Neutrophil (primary cell): ENCODE measurements around the gene ATRIP.
A peak's percentile ranks its signal among the peaks of the same experiment; 100 is the strongest.

Source experiments
- H3K27ac ChIP-seq: fragments of 200-600 bp; sonication (generic); 2 replicates; pipeline ENCODE4 v1.5.1; 2016; ENCODE audit warnings: mild to moderate bottlenecking, moderate library complexity
- H3K27me3 ChIP-seq: fragments of 200-600 bp; sonication (generic); 2 replicates; pipeline ENCODE4 v1.6.0; 2016; ENCODE audit warnings: mild to moderate bottlenecking
- H3K36me3 ChIP-seq: fragments of 200-600 bp; sonication (generic); 2 replicates; pipeline ENCODE4 v1.5.1; 2017
- H3K4me1 ChIP-seq, 2 experiments: fragments of 200-600 bp in 1 of 2; sonication (generic) in 1 of 2; 1 replicate in 1 of 2; 2 replicates in 1 of 2; pipeline versions ENCODE4 v1.5.1 to v1.6.1; 2013 to 2016; ENCODE audit warnings: low read depth in 1 of 2, low read length in 1 of 2, mild to moderate bottlenecking in 1 of 2, moderate library complexity in 1 of 2; ENCODE audit not compliant: control insufficient read depth in 1 of 2, insufficient read depth in 1 of 2
- H3K4me3 ChIP-seq, 2 experiments: fragments of 200-600 bp in 1 of 2; sonication (generic) in 1 of 2; 1 replicate in 1 of 2; 2 replicates in 1 of 2; pipeline ENCODE4 v1.5.1; 2013 to 2016; ENCODE audit warnings: low read depth in 1 of 2, low read length in 1 of 2, mild to moderate bottlenecking in 1 of 2, moderate library complexity in 1 of 2
- H3K9me3 ChIP-seq: fragments of 200-600 bp; sonication (generic); 2 replicates; pipeline ENCODE4 v1.5.1; 2016
- CTCF ChIP-seq: fragments of 200-600 bp; sonication (generic); IDR thresholded peaks from 2 replicates; pipeline ENCODE4 v1.5.1; 2016; ENCODE audit warnings: antibody characterized with exemption

Gene ATRIP

GRCh38 chr3:48435774-48436476, 10.6 kb upstream of the ATRIP start:
- no peak overlapping the region for H3K4me3 ChIP-seq
- H3K4me1 ChIP-seq, result peaks cover 12 to 29% of the 10 kb centered on the region in 2 experiments
- H3K27ac ChIP-seq, result peak overlapping the region; percentile 39

GRCh38 chr3:48436477-48436787, 10.1 kb upstream of the ATRIP start:
- Histone ChIP-seq H3K9me3 (no peaks in the 10 kb centered on the region), H3K36me3 (peaks cover 16% of the 10 kb centered on the region), H3K4me1 (peaks cover 17 to 34% of the 10 kb centered on the region in 2 experiments), H3K4me3 (no peak overlapping the region), H3K27ac (peak overlapping the region; percentile 39), H3K27me3 (no peaks in the 10 kb centered on the region)
- no peak for TF ChIP-seq CTCF

More at GRCh38 chr3:48435774-48436476, 10.6 kb upstream of the ATRIP start:
- H3K27me3 ChIP-seq, result no peaks in the 10 kb centered on the region
- no peaks in the 10 kb centered on the region for H3K9me3 ChIP-seq
- TF ChIP-seq CTCF, result peak; percentile 97
- peaks cover 16% of the 10 kb centered on the region for H3K36me3 ChIP-seq

GRCh38 chr3:48436855-48437254, 9.7 kb upstream of the ATRIP start:
- no peaks in the 10 kb centered on the region for H3K9me3 ChIP-seq
- no peak overlapping the region for H3K4me3 ChIP-seq
- no peak overlapping the region for H3K27ac ChIP-seq
- H3K27me3 ChIP-seq, result no peaks in the 10 kb centered on the region
- peaks cover 21 to 38% of the 10 kb centered on the region in 2 experiments for H3K4me1 ChIP-seq
- H3K36me3 ChIP-seq, result peaks cover 20% of the 10 kb centered on the region
- TF ChIP-seq CTCF, result no peak

GRCh38 chr3:48437812-48438211, 8.7 kb upstream of the ATRIP start:
- H3K4me3 ChIP-seq, result no peak overlapping the region
- H3K27ac ChIP-seq, result no peak overlapping the region
- TF ChIP-seq CTCF, result no peak
- H3K27me3 ChIP-seq, result no peaks in the 10 kb centered on the region
- peaks cover 23 to 39% of the 10 kb centered on the region in 2 experiments for H3K4me1 ChIP-seq
- peaks cover 22% of the 10 kb centered on the region for H3K36me3 ChIP-seq
- no peaks in the 10 kb centered on the region for H3K9me3 ChIP-seq

- Histone ChIP-seq H3K4me3 (peak within 1 kb of the TSS; percentile 83 to 85), H3K27me3 (no peaks in the 10 kb centered on the region), H3K9me3 (no peaks in the 10 kb centered on the region), H3K36me3 (peaks cover 33% of the 10 kb centered on the region), H3K27ac (peak within 1 kb of the TSS; percentile 91), H3K4me1 (peaks cover 23 to 39% of the 10 kb centered on the region in 2 experiments)
- TF ChIP-seq CTCF, result peak; percentile 47
Measured at GRCh38 chr3:48439820-48440589, 6.5 kb upstream of the ATRIP start, which contains the start of the genes CCDC51 and TMA7. TSS of gene CCDC51 (minus strand) at chr3:48440119. CDS start at chr3:48435128, 4,991 bp downstream. TSS of gene TMA7 (plus strand) at chr3:48440257. CDS start at chr3:48440297, 40 bp downstream.
